ENCODE results near the gene CTU2.

The CTU2 gene

GRCh38 chr16:88714420-88715302 lies 8.4 kb downstream of the CTU2 start:
- no peak for DNase-seq (ENCODE audit: low spot score)

GRCh38 chr16:88715312-88716190 lies 9.2 kb downstream of the CTU2 start:
- no peak for DNase-seq (ENCODE audit: low spot score)

GRCh38 chr16:88716201-88716600 lies 9.9 kb downstream of the CTU2 start:
- DNase-seq (ENCODE audit: low spot score): no peak

- no peak for DNase-seq (ENCODE audit: low spot score)
These were observed 10.3 kb downstream of the CTU2 start for GRCh38 chr16:88716601-88717001.

- no peak for DNase-seq (ENCODE audit: low spot score)
These were observed 11.9 kb downstream of the CTU2 start for GRCh38 chr16:88718178-88718577.

GRCh38 chr16:88719267-88719932 lies 13.1 kb downstream of the CTU2 start:
- no peak for DNase-seq (ENCODE audit: low spot score)

GRCh38 chr16:88719933-88720296 lies 13.6 kb downstream of the CTU2 start:
- no peak for DNase-seq (ENCODE audit: low spot score)

- no peak for DNase-seq (ENCODE audit: low spot score)
These were observed 14.2 kb downstream of the CTU2 start for GRCh38 chr16:88720396-88720970.

GRCh38 chr16:88721236-88721635 lies 14.9 kb downstream of the CTU2 start:
- DNase-seq (ENCODE audit: low spot score): no peak

- DNase-seq (ENCODE audit: low spot score): no peak
These were observed 15.8 kb downstream of the CTU2 start for GRCh38 chr16:88721815-88722755.

- no peak for DNase-seq (ENCODE audit: low spot score)
These were observed 16.6 kb downstream of the CTU2 start for GRCh38 chr16:88722784-88723506.

- DNase-seq (ENCODE audit: low spot score): no peak
These were observed 17.2 kb downstream of the CTU2 start for GRCh38 chr16:88723507-88723887.

GRCh38 chr16:88723911-88724310 lies 17.6 kb downstream of the CTU2 start:
- DNase-seq (ENCODE audit: low spot score): no peak

- DNase-seq (ENCODE audit: low spot score): no peak
These were observed 18.7 kb downstream of the CTU2 start for GRCh38 chr16:88724855-88725555.

GRCh38 chr16:88725609-88726407 lies 19.5 kb downstream of the CTU2 start:
- DNase-seq (ENCODE audit: low spot score): no peak

- no peak for DNase-seq (ENCODE audit: low spot score)
These were observed 20.1 kb downstream of the CTU2 start for GRCh38 chr16:88726408-88726749.

GRCh38 chr16:88726981-88727380 lies 20.7 kb downstream of the CTU2 start:
- DNase-seq (ENCODE audit: low spot score): no peak

- no peak for DNase-seq (ENCODE audit: low spot score)
These were observed 21.6 kb downstream of the CTU2 start for GRCh38 chr16:88727871-88728270.

Data from LoVo (cell line).